WTC11 (cell line): Measurements from ENCODE around the gene TBC1D1. TPM values are rescaled to one million over a fixed set of nuclear protein-coding genes. Genes with fewer than 3 reads are reported as not detected.
A peak's percentile ranks its signal among the peaks of the same experiment; 100 is the strongest.

Source experiments
- ATAC-seq: fragments of 200-7000 bp; cut with Tn5 transposase; 2 replicates; pipeline ENCODE4 v1.10.0; 2021; ENCODE audit warnings: mild to moderate bottlenecking, moderate library complexity
- CTCF ChIA-PET: fragments of 300-600 bp; sonication (Branson Sonifier 250); formaldehyde crosslinking; loops from one replicate; lab custom pipeline; 2021; ENCODE audit warnings: antibody characterized with exemption; lab: Charles Lee
- POLR2A ChIA-PET: fragments of 350-600 bp; sonication (Branson Sonifier 250); formaldehyde crosslinking; loops from one replicate; lab custom pipeline; 2021; ENCODE audit warnings: antibody characterized with exemption; lab: Charles Lee
- DNase-seq: peaks from one replicate; pipeline ENCODE4 v3.0.0; 2021; ENCODE audit warnings: low spot score
- H3K27ac Mint-ChIP-seq: 2 replicates; pipeline ENCODE4 v1.8.0; 2021; ENCODE audit warnings: mixed read lengths
- H3K27me3 Mint-ChIP-seq: 2 replicates; pipeline ENCODE4 v1.8.0; 2021; ENCODE audit warnings: low read depth, mild to moderate bottlenecking, moderate library complexity, mixed read lengths
- H3K36me3 Mint-ChIP-seq: 2 replicates; pipeline ENCODE4 v1.8.0; 2021; ENCODE audit warnings: mixed read lengths
- H3K4me1 Mint-ChIP-seq: 2 replicates; pipeline ENCODE4 v1.8.0; 2022; ENCODE audit warnings: mixed read lengths
- H3K4me3 Mint-ChIP-seq: 2 replicates; pipeline ENCODE4 v1.8.0; 2021; ENCODE audit warnings: mild to moderate bottlenecking, moderate library complexity, mixed read lengths
- H3K9me3 Mint-ChIP-seq: 2 replicates; pipeline ENCODE4 v1.8.0; 2021; ENCODE audit warnings: mixed read lengths
- CREM ChIP-seq: sonication (generic); formaldehyde crosslinking; IDR thresholded peaks from 2 replicates; pipeline ENCODE4 v1.8.1; 2022; ENCODE audit warnings: mild to moderate bottlenecking, missing genetic modification reagents, moderate library complexity
- ELF4 ChIP-seq: sonication (generic); formaldehyde crosslinking; IDR thresholded peaks from 2 replicates; pipeline ENCODE4 v1.8.1; 2022; ENCODE audit warnings: low read depth, mild to moderate bottlenecking, moderate library complexity, missing genetic modification reagents
- ESRRA ChIP-seq: sonication (generic); formaldehyde crosslinking; IDR thresholded peaks from 2 replicates; pipeline ENCODE4 v1.8.1; 2022; ENCODE audit warnings: mild to moderate bottlenecking, missing genetic modification reagents, borderline replicate concordance
- GRHL2 ChIP-seq: fragments of 250-450 bp; sonication (Bioruptor Pico); IDR thresholded peaks from 2 replicates; pipeline ENCODE4 v1.8.0; 2022; ENCODE audit warnings: mild to moderate bottlenecking, moderate library complexity; ENCODE audit not compliant: insufficient replicate concordance, severe bottlenecking
- GTF2I ChIP-seq: fragments of 250-450 bp; sonication (Bioruptor Pico); conservative IDR thresholded peaks from 2 replicates; pipeline ENCODE4 v1.4.0; 2021; ENCODE audit warnings: mild to moderate bottlenecking
- JUN ChIP-seq: sonication (generic); formaldehyde crosslinking; IDR thresholded peaks from 2 replicates; pipeline ENCODE4 v1.8.0; 2023; ENCODE audit warnings: mild to moderate bottlenecking, missing genetic modification reagents
- KAT7 ChIP-seq: sonication (generic); formaldehyde crosslinking; IDR thresholded peaks from 2 replicates; pipeline ENCODE4 v1.8.1; 2023; ENCODE audit warnings: missing genetic modification reagents, mild to moderate bottlenecking, borderline replicate concordance
- NFE2L1 ChIP-seq: sonication (generic); formaldehyde crosslinking; IDR thresholded peaks from 2 replicates; pipeline ENCODE4 v1.8.1; 2023; ENCODE audit warnings: missing genetic modification reagents
- NR1H2 ChIP-seq: sonication (generic); formaldehyde crosslinking; IDR thresholded peaks from 2 replicates; pipeline ENCODE4 v1.9.0; 2021; ENCODE audit warnings: mild to moderate bottlenecking, moderate library complexity, missing genetic modification reagents
- SMAD3 ChIP-seq: sonication (generic); formaldehyde crosslinking; IDR thresholded peaks from 2 replicates; pipeline ENCODE4 v1.8.0; 2022; ENCODE audit warnings: missing genetic modification reagents, mild to moderate bottlenecking, borderline replicate concordance
- SMAD4 ChIP-seq: sonication (generic); formaldehyde crosslinking; IDR thresholded peaks from 2 replicates; pipeline ENCODE4 v1.8.0; 2022; ENCODE audit warnings: mild to moderate bottlenecking, missing genetic modification reagents
- TEAD4 ChIP-seq: sonication (generic); formaldehyde crosslinking; IDR thresholded peaks from 2 replicates; pipeline ENCODE4 v1.8.0; 2022; ENCODE audit warnings: mild to moderate bottlenecking, missing genetic modification reagents
- ZNF671 ChIP-seq: fragments of 250-450 bp; sonication (Bioruptor Pico); IDR thresholded peaks from 2 replicates; pipeline ENCODE4 v1.8.0; 2021; ENCODE audit warnings: mild to moderate bottlenecking
- total RNA-seq: library from RNA; stranded (reverse); gene quantifications from 3 replicates; pipeline ENCODE4 v1.2.3, GENCODE V29; 2021
- TF ChIP-seq, protein P1 (sequence below): sonication (generic); formaldehyde crosslinking; IDR thresholded peaks from 2 replicates; pipeline ENCODE4 v1.8.0; 2023; ENCODE audit warnings: mild to moderate bottlenecking, missing genetic modification reagents
- TF ChIP-seq, protein P2 (sequence below): fragments of 250-450 bp; sonication (Bioruptor Pico); IDR thresholded peaks from 2 replicates; pipeline ENCODE4 v1.9.0; 2021; ENCODE audit warnings: mild to moderate bottlenecking, borderline replicate concordance
- TF ChIP-seq, protein P3 (sequence below): fragments of 250-450 bp; sonication (Bioruptor Pico); IDR thresholded peaks from 2 replicates; pipeline ENCODE4 v1.9.0; 2021; ENCODE audit warnings: moderate library complexity, mild to moderate bottlenecking, inconsistent platforms, borderline replicate concordance
- TF ChIP-seq, protein P4 (sequence below): sonication (generic); formaldehyde crosslinking; IDR thresholded peaks from 2 replicates; pipeline ENCODE4 v1.8.1; 2022; ENCODE audit warnings: low read depth, mild to moderate bottlenecking, moderate library complexity, missing genetic modification reagents, borderline replicate concordance
- TF ChIP-seq, protein P5 (sequence below): sonication (generic); formaldehyde crosslinking; IDR thresholded peaks from 2 replicates; pipeline ENCODE4 v1.8.0; 2022; ENCODE audit warnings: mild to moderate bottlenecking, missing genetic modification reagents
- TF ChIP-seq, protein P6 (sequence below): fragments of 250-450 bp; sonication (Bioruptor Pico); IDR thresholded peaks from 2 replicates; pipeline ENCODE4 v1.9.0; 2021; ENCODE audit warnings: mild to moderate bottlenecking
- TF ChIP-seq, protein P7 (sequence below): sonication (generic); formaldehyde crosslinking; IDR thresholded peaks from 2 replicates; pipeline ENCODE4 v1.8.0; 2023; ENCODE audit warnings: missing genetic modification reagents

Gene TBC1D1
- total RNA-seq, 1 experiment from 2014 or later = 134 TPM

DNA sequence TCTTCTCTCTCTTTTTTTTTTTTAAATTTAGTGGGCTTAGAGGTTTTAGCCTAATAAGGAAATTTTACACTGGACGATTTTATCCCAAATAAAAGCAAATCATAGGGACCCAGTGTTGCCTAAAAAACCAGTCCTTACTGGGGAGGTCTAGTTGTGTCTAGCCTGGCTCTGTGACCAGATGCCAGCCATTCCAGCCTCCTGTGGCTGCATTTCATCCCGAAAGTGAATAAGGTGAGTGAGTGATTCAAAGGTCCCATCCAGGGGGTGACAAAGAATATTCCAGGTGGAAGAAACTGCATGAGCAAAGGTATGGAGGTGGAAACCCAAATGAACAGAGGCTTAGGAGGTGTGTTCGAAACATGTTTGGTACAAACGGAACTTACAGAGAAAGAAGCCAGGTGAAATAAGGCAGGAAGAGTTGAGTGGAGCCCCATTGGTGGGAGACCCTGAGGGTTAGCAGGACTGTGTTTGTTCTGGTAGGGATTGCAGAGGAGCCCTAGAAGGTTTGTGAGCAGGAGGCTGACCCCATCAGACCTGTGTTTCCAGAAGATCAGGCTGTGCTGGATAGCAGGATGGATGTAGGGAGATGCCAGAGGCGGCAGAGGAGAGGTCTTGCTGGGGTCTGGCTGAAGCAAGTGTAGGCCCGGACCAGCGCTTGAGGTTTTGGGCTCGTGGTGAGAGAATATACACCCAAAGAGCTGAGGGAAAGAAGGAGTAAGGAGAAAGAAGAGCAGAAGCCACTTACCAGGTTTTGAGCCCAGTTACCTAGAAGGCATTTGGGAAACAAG lies 100.9 kb downstream of the TBC1D1 start:
- Mint-ChIP-seq H3K9me3 (no peaks in the 10 kb centered on the region), H3K36me3 (peaks cover 5% of the 10 kb centered on the region; the same call in 1 of the 2 replicates), H3K27me3 (no peaks in the 10 kb centered on the region), H3K27ac (peak overlapping the region; percentile 92), H3K4me3 (no peak overlapping the region), H3K4me1 (peaks cover 76% of the 10 kb centered on the region)
- ATAC-seq = peak; percentile 12
- ChIA-PET POLR2A (interaction anchor here (0.7 to 1.6 kb wide), 2 partner anchors 11 to 875 kb away, joined by 3 to 4 read pairs; no protein-coding TSS in a partner anchor), CTCF (interaction anchor here (0.6 kb wide), 1 partner anchor 558 kb away, joined by 3 read pairs; no protein-coding TSS in a partner anchor)
- no peak for DNase-seq
- TF ChIP-seq JUN (CRISPR knock-in tag) (no peak), ESRRA (CRISPR knock-in tag) (no peak), ELF4 (CRISPR knock-in tag) (no peak), ZNF671 (CRISPR knock-in tag) (no peak)
- TF ChIP-seq, protein P1, sequence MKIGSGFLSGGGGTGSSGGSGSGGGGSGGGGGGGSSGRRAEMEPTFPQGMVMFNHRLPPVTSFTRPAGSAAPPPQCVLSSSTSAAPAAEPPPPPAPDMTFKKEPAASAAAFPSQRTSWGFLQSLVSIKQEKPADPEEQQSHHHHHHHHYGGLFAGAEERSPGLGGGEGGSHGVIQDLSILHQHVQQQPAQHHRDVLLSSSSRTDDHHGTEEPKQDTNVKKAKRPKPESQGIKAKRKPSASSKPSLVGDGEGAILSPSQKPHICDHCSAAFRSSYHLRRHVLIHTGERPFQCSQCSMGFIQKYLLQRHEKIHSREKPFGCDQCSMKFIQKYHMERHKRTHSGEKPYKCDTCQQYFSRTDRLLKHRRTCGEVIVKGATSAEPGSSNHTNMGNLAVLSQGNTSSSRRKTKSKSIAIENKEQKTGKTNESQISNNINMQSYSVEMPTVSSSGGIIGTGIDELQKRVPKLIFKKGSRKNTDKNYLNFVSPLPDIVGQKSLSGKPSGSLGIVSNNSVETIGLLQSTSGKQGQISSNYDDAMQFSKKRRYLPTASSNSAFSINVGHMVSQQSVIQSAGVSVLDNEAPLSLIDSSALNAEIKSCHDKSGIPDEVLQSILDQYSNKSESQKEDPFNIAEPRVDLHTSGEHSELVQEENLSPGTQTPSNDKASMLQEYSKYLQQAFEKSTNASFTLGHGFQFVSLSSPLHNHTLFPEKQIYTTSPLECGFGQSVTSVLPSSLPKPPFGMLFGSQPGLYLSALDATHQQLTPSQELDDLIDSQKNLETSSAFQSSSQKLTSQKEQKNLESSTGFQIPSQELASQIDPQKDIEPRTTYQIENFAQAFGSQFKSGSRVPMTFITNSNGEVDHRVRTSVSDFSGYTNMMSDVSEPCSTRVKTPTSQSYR (CRISPR knock-in tag) = no peak

DNA sequence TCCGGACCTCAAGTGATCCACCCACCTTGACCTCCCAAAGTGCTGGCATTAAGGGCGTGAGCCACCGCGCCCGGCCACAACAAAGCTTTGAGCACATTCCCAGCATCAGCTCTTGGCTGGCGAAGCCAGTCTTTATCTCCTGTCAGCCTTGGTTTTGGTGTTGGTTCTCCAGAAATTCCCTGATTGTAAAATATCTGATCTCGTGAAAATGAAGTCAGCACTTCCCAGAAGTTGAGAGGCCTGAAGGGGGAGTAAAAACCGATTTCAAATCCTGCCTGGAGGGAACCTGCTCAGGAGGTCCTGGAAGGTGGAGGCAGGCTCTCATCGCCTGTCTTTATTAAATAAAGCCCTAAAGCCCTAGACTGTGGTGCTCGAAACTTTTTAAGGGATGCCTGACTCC lies 102.9 kb downstream of the TBC1D1 start:
- no peak for DNase-seq
- no peak overlapping the region for H3K4me3 Mint-ChIP-seq
- no peaks in the 10 kb centered on the region for H3K9me3 Mint-ChIP-seq
- ATAC-seq = peak; percentile 25
- ChIA-PET CTCF (interaction anchor here (0.7 kb wide), 1 partner anchor 11 kb away, joined by 3 read pairs; no protein-coding TSS in a partner anchor), POLR2A (no interaction called here)
- H3K4me1 Mint-ChIP-seq = peaks cover 68% of the 10 kb centered on the region
- H3K27ac Mint-ChIP-seq = peak overlapping the region; percentile 90; the same call in 1 of the 2 replicates
- peaks cover 5% of the 10 kb centered on the region; the same call in 1 of the 2 replicates for H3K36me3 Mint-ChIP-seq
- TF ChIP-seq, protein P2, sequence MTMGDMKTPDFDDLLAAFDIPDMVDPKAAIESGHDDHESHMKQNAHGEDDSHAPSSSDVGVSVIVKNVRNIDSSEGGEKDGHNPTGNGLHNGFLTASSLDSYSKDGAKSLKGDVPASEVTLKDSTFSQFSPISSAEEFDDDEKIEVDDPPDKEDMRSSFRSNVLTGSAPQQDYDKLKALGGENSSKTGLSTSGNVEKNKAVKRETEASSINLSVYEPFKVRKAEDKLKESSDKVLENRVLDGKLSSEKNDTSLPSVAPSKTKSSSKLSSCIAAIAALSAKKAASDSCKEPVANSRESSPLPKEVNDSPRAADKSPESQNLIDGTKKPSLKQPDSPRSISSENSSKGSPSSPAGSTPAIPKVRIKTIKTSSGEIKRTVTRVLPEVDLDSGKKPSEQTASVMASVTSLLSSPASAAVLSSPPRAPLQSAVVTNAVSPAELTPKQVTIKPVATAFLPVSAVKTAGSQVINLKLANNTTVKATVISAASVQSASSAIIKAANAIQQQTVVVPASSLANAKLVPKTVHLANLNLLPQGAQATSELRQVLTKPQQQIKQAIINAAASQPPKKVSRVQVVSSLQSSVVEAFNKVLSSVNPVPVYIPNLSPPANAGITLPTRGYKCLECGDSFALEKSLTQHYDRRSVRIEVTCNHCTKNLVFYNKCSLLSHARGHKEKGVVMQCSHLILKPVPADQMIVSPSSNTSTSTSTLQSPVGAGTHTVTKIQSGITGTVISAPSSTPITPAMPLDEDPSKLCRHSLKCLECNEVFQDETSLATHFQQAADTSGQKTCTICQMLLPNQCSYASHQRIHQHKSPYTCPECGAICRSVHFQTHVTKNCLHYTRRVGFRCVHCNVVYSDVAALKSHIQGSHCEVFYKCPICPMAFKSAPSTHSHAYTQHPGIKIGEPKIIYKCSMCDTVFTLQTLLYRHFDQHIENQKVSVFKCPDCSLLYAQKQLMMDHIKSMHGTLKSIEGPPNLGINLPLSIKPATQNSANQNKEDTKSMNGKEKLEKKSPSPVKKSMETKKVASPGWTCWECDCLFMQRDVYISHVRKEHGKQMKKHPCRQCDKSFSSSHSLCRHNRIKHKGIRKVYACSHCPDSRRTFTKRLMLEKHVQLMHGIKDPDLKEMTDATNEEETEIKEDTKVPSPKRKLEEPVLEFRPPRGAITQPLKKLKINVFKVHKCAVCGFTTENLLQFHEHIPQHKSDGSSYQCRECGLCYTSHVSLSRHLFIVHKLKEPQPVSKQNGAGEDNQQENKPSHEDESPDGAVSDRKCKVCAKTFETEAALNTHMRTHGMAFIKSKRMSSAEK (CRISPR knock-in tag) = no peak
- TF ChIP-seq, protein P3, sequence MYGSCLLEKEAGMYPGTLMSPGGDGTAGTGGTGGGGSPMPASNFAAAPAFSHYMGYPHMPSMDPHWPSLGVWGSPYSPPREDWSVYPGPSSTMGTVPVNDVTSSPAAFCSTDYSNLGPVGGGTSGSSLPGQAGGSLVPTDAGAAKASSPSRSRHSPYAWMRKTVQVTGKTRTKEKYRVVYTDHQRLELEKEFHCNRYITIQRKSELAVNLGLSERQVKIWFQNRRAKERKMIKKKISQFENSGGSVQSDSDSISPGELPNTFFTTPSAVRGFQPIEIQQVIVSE (CRISPR knock-in tag) = no peak
- TF ChIP-seq SMAD4 (CRISPR knock-in tag) (no peak), KAT7 (CRISPR knock-in tag) (no peak), NR1H2 (CRISPR knock-in tag) (no peak), CREM (CRISPR knock-in tag) (no peak), TEAD4 (CRISPR knock-in tag) (no peak), SMAD3 (no peak), NFE2L1 (CRISPR knock-in tag) (no peak), GTF2I (CRISPR knock-in tag) (no peak), GRHL2 (CRISPR knock-in tag) (no peak)
- TF ChIP-seq, protein P4, sequence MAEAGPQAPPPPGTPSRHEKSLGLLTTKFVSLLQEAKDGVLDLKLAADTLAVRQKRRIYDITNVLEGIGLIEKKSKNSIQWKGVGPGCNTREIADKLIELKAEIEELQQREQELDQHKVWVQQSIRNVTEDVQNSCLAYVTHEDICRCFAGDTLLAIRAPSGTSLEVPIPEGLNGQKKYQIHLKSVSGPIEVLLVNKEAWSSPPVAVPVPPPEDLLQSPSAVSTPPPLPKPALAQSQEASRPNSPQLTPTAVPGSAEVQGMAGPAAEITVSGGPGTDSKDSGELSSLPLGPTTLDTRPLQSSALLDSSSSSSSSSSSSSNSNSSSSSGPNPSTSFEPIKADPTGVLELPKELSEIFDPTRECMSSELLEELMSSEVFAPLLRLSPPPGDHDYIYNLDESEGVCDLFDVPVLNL (CRISPR knock-in tag) = no peak
- TF ChIP-seq, protein P5, sequence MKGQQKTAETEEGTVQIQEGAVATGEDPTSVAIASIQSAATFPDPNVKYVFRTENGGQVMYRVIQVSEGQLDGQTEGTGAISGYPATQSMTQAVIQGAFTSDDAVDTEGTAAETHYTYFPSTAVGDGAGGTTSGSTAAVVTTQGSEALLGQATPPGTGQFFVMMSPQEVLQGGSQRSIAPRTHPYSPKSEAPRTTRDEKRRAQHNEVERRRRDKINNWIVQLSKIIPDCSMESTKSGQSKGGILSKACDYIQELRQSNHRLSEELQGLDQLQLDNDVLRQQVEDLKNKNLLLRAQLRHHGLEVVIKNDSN = no peak
- TF ChIP-seq, protein P6, sequence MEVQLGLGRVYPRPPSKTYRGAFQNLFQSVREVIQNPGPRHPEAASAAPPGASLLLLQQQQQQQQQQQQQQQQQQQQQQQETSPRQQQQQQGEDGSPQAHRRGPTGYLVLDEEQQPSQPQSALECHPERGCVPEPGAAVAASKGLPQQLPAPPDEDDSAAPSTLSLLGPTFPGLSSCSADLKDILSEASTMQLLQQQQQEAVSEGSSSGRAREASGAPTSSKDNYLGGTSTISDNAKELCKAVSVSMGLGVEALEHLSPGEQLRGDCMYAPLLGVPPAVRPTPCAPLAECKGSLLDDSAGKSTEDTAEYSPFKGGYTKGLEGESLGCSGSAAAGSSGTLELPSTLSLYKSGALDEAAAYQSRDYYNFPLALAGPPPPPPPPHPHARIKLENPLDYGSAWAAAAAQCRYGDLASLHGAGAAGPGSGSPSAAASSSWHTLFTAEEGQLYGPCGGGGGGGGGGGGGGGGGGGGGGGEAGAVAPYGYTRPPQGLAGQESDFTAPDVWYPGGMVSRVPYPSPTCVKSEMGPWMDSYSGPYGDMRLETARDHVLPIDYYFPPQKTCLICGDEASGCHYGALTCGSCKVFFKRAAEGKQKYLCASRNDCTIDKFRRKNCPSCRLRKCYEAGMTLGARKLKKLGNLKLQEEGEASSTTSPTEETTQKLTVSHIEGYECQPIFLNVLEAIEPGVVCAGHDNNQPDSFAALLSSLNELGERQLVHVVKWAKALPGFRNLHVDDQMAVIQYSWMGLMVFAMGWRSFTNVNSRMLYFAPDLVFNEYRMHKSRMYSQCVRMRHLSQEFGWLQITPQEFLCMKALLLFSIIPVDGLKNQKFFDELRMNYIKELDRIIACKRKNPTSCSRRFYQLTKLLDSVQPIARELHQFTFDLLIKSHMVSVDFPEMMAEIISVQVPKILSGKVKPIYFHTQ (CRISPR knock-in tag) = no peak
- TF ChIP-seq, protein P7, sequence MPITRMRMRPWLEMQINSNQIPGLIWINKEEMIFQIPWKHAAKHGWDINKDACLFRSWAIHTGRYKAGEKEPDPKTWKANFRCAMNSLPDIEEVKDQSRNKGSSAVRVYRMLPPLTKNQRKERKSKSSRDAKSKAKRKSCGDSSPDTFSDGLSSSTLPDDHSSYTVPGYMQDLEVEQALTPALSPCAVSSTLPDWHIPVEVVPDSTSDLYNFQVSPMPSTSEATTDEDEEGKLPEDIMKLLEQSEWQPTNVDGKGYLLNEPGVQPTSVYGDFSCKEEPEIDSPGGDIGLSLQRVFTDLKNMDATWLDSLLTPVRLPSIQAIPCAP (CRISPR knock-in tag) = no peak
- no peaks in the 10 kb centered on the region for H3K27me3 Mint-ChIP-seq
